ENCODE results near the gene RASGEF1C.

Gene RASGEF1C

GRCh38 chr5:180209137-180209581 is at the start of gene RASGEF1C:
RASGEF1C (minus strand) TSS chr5:180209211; CDS start chr5:180138052, 71,159 bp downstream.
- peak; percentile 28 to 48 for DNase-seq (ENCODE audit: low read depth in 1 of 2, low spot score in 1 of 2)

GRCh38 chr5:180253036-180253824 is 44.2 kb upstream of the RASGEF1C start:
- no peak for DNase-seq (ENCODE audit: low read depth in 1 of 2, low spot score in 1 of 2)

DNA sequence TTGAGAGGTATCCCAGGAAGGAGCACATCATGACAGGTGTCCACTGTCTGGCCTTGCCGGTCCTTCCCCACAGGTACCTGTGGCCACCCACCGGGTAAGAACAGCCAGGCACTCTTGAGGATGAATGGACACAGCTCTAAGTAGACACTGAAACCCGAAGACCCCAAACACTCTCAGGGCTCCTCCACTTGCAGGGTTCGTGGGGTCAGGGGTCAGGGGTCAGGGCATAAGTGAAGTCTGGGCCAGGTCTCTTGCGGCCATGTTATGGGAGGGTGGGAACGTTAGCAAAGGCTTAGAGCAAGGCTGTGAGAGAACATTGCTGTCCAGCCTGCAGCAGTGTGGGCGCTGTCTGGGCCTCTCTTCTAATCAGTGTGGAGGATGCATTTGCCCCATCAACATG is 42.9 kb upstream of the RASGEF1C start:
- DNase-seq (ENCODE audit: low read depth in 1 of 2, low spot score in 1 of 2), result no peak

DNA sequence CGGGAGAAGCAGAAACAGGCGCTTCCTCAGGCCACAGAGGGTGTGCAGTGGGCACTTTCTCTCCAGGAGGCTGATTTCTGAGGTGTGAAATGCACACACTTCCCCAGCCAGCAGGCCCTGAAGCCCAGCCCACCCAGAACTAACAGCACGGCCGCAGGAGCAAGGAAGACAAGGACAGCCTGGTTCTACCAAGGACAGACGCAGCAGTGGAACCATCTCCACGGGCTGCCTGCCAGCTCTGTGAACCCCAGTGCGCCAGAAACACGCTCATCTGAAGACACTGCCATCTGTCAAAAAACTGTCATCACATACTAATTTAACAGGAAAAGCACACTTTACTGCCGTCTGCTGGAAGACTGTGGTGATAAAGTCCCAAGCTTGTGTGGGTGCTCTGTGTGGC is 42.1 kb upstream of the RASGEF1C start:
- no peak for DNase-seq (ENCODE audit: low read depth in 1 of 2, low spot score in 1 of 2)

DNA sequence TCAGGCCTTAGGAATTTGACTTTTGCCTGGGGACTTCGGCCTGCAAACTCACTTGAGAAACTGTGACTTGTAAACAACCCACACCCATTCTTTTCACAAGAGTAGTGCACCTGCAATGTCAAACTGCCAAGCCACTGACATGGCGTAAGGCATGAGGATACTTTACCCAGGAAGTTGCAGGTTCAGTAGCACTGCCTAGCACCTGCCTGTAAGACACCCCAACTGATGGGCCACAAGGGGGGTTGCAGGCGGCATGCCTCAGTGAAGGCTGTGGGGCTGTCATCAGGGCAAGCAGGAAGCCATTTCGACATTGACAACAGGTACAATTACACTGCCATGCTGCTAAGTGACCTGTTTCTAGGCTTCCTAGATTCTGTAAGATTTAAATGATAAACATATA is 41.3 kb upstream of the RASGEF1C start:
- DNase-seq (ENCODE audit: low read depth in 1 of 2, low spot score in 1 of 2), result no peak

DNA sequence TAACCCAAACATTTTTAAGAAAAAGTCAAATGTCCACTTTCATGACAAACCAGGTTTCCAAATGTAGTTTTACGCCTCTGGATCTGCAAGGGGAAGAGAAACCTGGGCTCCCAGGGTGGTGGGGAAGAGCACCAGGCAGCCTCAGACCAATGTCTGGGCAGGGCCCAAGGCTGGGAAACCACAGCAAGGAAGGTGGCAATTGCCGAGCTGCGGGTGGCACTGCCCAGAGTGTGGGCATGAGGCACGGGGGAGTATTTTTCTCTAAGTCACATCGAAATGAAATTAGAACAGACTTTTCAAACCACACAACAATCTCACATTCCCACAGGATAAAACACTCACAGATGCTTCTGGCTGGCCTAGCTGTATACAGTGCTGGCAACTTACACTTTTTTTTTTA is 32.6 kb upstream of the RASGEF1C start:
- no peak for DNase-seq (ENCODE audit: low read depth in 1 of 2, low spot score in 1 of 2)

- no peak for DNase-seq (ENCODE audit: low read depth in 1 of 2, low spot score in 1 of 2)
These were observed 29.6 kb upstream of the RASGEF1C start for GRCh38 chr5:180238631-180239030.

- no peak for DNase-seq (ENCODE audit: low read depth in 1 of 2, low spot score in 1 of 2)
These were observed 26.8 kb upstream of the RASGEF1C start for GRCh38 chr5:180235846-180236245.

DNA sequence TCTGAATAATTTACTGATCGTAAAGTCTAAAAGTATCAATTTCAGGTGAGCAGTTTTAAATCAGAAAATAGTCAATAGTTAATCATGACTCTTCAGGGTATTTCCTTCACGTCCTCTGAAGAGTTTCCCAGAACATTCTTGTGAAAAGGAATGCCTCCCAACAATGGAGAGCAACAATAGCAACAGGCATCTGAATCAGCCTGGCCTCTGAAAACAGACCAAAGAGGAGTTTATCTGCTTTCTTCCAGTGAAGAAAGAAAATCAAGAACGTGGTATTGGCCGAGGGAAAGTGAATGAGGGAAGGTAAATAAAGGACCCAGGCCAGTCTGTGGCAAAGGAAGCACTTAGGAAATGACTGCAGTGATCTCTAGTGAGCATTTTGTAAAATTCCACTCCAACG is 26.1 kb upstream of the RASGEF1C start:
- DNase-seq (ENCODE audit: low read depth in 1 of 2, low spot score in 1 of 2), result no peak

- DNase-seq (ENCODE audit: low read depth in 1 of 2, low spot score in 1 of 2), result no peak
These were observed 25.3 kb upstream of the RASGEF1C start for GRCh38 chr5:180234271-180234670.

DNA sequence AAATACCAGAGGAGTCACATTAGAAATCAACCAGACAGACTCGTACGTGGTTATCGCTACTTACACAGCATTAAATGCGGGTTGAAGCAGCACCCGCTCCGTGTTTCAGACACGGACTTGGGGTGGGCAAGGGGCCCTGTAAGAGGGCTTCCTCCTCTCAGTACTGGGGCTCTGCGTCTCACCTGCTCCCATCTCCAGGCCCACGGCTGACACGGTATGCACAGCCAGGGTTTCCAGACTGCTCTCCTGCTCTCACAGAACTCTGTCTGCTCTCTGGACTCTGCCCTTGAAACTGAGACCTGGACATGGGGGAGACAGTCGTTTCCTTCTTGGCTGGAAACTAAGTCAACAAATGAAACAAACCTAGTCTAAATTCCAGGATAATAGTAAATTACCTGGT is 24.7 kb upstream of the RASGEF1C start:
- DNase-seq (ENCODE audit: low read depth in 1 of 2, low spot score in 1 of 2), result no peak

DNA sequence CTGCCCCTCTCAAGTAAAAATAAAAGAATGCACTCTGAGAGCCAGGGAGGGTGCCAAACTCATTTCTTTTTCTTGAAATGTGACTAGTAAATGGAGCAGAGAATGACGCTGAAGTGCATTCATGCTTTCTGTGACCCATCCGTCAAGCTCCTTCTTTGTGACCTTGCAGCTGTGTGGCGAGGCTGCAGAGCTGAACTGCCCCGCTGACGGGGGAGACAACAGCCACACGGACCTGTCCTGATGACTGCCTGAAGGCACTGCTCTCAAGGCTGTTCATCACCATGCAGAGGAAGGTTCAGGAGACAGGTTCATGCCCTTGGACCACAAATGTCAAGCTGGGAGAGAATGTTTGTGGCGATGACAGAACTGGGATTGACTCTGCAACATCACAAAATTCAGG is 21.0 kb upstream of the RASGEF1C start:
- DNase-seq (ENCODE audit: low read depth in 1 of 2, low spot score in 1 of 2), result no peak

- DNase-seq (ENCODE audit: low read depth in 1 of 2, low spot score in 1 of 2), result no peak
These were observed 13.0 kb upstream of the RASGEF1C start for GRCh38 chr5:180222056-180222455.

GRCh38 chr5:180217797-180218196 is 8.8 kb upstream of the RASGEF1C start:
- no peak for DNase-seq (ENCODE audit: low read depth in 1 of 2, low spot score in 1 of 2)

DNA sequence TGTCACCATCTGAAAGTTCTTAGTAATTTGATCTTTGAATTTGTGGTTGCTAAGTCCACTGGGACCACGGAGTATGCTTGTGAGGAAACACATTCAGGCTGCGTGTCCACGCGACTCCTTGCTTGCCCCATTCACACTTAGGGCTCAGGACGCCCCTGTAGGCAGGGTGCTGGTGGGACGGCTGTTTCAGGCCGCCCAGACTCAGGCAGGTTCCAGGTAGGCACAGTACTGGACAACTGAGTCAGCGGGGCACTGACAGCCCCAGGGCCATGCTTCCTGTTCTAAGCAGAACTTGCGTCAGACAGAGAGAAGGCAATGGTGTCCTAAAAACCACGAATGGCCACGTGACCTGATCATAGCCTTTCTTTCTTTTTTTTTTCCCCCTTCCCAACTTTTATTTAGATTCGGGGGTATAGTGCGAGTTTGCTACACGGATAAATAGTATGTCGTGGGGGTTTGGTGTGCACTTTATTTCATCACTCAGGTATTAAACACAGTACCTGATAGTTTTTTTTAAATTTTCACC is 7.7 kb upstream of the RASGEF1C start:
- no peak for DNase-seq (ENCODE audit: low read depth in 1 of 2, low spot score in 1 of 2)

DNA sequence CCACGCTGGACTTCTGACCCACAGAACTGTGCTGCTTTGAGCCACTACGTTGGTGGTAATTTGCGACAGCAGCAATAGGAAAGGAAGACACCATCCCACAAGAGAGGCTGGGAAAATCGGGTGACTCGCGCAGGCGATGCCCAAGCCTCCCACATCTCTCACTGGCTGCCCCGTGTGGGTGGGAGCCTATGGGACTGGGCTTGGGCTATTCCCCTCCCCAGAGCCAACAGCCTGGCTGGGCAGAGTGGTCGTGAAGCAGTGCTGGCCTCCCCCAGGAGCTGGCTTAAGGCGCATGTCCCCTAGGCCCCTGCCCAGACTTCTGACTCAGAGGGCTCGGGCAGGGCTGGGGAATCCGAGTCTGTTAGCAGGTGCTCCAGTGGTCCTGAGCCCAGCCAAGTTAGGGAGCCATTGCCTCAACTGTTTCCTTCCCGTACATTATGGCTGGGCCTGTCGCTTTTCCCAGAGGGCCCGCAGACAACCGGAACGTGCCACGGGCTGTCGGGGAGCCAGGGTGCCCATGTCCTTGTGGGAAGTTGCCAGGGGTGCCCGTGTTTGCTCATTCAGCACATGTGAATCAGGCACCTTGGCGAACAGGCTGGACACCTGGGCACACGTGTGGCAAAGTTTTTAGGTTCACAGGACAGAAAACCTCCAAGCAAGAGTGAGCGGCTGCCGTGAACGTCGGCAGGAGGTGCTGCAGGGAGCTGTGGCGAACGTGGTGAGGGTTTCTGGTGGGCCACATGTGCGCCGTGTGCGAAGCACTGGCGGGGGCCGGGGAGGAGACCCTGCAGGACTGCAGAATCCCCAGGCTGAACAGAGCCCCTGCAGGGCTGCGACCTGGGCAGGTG is 7.0 kb upstream of the RASGEF1C start:
- DNase-seq (ENCODE audit: low read depth in 1 of 2, low spot score in 1 of 2), result no peak

DNA sequence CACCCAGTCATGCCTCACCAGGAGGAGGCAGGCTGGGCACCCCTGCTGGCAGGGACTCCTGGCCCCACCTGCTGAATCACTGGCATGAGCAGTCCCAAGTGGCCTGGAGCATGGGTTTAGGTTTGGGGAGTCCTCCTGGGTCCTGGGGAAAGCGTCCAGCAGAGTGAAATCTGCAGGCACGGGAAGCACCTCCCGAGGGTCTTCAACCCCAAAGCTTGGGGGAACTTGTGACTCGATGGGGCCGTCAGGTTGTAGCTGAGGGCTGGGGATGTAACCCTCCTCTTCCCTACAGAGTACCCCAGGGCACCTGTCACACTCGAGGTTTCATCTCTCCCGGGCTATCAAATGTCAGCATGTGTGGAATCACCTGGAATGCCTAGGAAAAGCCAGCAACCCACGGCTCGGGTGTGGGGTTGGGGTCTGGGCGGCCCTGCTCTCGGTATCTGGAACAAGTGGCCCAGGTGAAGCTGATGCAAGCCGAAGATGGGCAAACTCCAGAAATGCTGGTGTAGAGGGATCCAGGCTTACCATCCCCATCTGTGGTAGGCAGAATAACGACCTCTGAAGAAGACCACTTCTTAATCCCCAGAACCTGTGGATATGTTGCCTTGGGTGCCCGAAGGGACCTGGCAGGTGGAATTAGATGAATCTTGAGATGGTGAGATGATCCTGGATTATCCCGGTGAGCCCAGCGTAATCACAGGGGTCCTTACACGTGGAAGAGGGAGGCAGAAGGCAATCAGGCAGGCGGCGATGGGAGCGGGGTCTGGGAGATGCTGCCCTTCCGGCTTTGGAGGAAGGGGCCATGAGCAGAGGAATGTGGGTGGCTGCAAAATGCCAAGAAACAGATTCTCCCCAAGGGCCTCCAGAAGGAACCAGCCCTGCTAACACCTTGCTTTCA is 6.1 kb upstream of the RASGEF1C start:
- DNase-seq (ENCODE audit: low read depth in 1 of 2, low spot score in 1 of 2), result no peak

GRCh38 chr5:180213657-180214207 is 4.7 kb upstream of the RASGEF1C start:
- no peak for DNase-seq (ENCODE audit: low read depth in 1 of 2, low spot score in 1 of 2)

DNA sequence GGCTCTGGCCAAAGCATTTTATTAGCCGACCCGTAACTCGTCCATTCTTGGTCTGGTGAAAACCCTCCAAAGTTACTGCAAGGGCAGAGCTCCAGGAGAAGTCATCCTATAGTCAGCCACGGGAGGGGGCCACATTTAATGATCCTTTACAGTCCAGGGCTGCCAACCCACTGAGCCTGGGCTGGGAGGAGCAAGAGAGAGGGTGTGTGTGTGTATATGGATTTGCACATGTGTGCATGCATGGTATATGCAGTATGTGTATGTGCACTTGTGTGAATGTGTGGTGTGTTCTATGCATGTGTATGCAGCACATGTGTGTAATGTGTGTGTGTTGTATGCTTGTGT is 4.2 kb upstream of the RASGEF1C start:
- no peak for DNase-seq (ENCODE audit: low read depth in 1 of 2, low spot score in 1 of 2)

GRCh38 chr5:180212363-180213255 is 3.6 kb upstream of the RASGEF1C start:
- DNase-seq (ENCODE audit: low read depth in 1 of 2, low spot score in 1 of 2), result no peak
